ENCODE measurements around the gene TMEM145.
"Not testable (repeated sequence)": the region's sequence is repeated elsewhere in the genome, so short reads cannot be mapped to it uniquely, and the experiment has no call there.

Gene TMEM145

DNA sequence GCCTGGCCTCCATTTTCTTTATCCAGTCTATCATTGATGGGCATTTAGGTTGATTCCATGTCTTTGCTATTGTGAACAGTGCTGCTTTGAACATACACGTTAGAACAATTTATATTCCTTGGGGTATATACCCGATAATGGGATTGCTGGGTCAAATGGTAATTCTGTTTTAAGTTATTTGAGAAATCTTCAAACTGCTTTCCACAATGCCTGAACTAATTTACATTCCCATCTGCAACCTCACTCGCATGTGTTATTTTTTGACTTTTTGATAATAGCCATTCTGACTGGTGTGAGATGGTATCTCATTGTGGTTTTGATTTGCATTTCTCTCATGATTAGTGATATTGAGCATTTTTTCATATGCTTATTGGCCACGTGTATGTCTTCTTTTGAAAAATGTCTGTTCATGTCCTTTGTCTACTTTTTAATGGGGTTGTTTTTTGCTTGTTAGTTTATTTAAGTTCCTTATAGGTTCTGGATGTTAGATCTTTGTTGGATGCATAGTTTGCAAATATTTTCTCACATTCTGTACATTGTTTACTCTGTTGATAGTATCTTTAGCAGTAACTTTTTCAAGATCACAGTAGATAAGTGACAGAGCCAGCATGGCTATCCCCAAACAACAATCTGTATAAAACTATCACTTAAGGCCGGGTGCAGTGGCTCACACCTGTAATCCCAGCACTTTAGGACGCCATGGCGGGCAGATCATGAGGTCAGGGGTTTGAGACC lies 26.2 kb downstream of the TMEM145 start:
- DNase-seq = not testable (repeated sequence)

DNA sequence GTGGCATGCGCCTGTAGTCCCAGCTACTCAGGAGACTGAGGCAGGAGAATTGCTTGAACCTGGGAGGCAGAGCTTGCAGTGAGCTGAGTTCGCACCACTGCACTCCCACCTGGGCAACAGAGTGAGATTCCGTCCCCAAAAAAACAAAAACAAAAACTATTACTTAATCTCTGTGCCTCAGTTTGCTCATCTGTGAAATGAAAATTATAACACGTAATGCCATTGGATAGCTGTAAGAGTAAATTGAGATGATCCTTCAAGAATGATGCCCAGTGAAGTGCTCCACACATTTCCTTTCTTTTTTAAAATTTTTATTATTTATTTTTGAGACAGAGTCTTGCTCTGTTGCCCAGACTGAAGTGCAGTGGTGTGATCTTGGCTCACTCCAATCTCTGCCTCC lies 26.8 kb downstream of the TMEM145 start:
- not testable (repeated sequence) for DNase-seq

DNA sequence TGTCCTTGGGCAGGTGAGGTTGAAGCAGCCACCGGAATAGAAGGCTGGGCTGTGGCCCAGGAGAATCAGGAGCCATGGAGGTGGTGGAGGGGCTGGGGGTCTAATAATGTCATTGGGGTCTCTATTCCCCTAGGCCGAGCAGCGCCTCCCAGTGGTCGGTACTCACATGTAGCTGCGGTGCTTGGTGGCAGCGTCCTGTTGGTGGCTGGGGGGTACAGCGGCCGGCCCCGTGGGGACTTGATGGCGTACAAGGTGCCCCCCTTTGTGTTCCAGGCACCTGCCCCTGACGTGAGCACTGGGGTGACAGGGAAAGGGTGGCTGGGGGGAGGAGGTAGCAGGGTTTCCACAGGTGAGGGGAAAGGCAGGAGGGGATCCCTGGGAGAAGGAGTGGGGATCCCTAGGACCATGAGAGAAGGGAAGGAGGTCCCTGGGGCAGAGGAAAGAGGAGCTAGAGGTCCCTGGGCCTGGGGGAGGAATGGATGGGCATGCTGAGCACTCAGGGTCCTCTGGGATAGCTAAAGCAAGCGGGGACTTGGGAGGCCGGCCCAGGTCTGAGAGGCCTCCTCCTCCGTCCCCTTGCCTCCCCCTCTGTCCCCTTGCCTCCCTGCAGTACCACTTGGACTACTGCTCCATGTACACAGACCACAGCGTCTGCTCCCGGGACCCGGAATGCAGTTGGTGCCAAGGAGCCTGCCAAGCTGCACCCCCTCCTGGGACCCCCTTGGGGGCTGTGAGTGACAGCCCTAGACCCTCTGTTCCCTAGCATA lies 30.4 kb downstream of the TMEM145 start:
- DNase-seq = no peak

DNA sequence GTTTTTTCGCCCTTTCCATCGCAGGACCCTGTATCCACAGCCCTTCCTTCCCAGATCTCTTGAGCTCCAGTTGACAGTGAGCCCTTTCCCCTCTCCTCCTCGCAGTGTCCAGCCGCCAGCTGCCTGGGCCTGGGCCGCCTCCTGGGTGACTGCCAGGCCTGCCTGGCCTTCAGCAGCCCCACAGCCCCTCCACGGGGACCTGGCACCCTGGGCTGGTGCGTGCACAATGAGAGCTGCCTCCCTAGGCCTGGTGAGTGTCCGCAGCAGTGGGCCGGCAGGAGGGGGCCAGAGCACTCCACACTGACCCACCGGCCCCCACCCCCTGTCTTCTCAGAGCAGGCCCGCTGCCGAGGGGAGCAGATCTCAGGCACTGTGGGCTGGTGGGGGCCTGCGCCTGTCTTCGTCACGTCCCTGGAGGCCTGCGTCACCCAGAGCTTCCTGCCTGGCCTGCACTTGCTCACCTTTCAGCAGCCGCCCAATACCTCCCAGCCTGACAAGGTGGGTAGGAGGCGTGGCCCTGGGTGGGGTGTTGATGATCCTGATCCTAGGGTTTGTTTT lies 31.3 kb downstream of the TMEM145 start:
- DNase-seq = no peak

DNA sequence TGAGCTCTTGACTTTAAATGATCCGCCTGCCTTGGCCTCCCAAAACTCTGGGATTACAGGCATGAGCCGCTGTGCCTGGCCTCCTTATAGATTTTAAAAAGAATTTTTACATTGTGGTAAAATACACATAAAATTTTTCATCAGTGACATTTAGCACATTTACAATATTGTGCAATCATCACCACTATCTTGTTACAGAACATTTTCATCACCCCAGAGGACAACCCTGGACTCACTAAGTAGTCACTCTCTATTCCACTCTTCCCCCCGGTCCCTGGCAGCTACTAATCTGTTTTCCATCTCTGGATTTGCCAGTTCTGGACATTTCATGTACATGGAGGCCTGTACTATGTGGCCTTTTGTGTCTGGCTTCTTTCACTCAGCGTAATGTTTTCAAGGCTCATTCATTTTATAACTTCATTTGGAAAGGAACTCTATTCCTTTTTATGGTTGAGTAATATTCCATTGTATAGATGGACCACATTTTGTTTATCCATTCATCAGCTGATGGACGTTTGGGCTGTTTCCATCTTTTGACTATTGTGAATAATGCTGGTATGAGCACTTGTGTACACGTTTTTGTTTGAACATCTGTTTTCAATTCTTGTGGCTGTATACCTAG lies 32.2 kb downstream of the TMEM145 start:
- no peak for DNase-seq

DNA sequence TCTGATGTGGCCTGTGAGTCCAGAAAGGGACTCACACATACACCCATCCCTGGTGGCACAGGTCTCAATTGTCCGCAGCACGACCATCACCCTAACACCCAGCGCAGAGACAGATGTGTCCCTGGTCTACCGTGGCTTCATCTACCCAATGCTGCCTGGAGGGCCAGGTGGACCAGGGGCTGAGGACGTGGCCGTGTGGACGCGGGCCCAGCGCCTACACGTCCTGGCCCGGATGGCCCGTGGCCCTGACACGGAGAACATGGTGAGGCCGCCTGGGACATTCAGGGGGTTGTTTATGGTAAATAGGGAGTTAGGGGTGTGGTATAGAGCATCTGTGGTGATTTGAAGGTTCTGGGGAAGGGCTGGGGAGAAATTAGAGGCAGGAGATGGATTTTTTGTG lies 35.1 kb downstream of the TMEM145 start:
- no peak for DNase-seq

DNA sequence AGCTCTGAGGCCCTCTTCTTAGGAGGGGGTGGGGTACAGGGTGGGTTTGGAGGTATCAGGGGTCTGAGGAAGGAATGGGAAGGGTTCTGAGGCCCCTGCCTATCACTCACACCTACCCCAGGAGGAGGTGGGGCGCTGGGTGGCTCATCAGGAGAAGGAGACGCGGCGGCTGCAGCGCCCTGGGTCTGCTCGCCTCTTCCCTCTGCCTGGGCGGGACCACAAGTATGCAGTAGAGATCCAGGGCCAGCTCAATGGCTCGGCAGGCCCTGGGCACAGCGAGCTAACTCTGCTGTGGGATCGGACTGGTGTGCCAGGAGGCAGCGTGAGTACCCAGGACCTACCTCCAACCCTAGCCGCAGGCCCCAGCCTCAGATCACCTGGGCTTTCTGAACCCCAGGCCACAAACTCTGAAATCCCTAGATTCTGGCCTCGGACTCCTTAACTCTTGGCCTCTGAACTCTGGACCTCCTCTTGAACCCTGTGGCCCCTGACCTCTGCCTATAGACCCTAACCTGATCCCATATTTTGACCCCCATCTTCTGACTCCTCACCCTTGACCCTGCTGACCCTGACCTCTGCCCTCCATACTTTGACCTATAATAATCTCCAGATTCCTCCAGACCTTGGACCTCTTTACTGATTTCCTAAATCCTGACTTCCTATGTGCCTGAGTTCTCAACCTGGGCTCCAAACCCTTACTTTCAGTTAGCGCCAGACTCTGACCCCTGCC lies 36.4 kb downstream of the TMEM145 start:
- DNase-seq = no peak

DNA sequence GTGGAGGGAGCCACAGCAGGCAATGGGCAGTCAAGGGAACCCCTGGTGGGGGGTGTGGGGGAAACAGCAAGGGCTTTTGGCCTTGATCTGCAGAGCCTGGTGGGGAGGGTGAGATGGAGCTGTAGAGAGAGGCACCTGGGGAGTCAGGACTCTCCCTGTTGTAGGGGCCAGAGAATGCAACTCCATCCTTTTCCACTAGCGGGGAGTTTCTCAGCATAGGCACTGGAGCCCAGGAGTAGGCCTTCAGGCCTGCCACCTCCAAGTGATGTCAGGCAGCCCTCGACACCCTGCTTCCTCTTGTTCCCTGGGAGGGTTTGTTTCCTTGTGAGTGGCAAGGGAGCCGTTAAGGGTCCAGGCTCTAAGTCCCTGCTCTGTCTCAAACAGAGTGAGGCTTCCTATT lies 37.3 kb downstream of the TMEM145 start:
- no peak for DNase-seq

DNA sequence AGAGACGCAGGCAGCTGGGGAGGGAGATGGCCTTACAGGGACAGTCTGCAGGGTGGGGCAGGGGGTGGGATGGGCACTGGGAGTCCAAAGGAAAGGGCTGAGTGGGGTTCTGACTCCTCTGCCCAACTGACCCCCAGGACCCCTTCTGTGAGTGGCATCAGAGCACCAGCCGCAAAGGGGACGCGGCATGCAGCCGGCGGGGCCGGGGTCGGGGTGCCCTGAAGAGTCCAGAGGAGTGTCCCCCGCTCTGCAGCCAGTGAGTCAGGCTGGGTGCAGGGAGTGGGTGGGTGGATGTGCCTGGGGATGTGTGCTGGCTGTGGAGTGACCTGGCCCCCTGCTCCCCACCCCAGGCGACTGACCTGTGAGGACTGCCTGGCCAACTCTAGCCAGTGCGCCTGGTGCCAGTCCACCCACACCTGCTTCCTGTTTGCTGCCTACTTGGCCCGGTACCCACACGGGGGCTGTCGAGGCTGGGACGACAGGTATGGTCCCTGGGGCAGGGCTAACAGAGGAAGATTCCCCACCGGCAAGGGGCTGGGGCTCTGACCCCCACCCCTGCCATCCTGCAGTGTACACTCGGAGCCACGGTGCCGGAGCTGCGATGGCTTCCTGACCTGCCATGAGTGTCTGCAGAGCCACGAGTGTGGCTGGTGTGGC lies 38.1 kb downstream of the TMEM145 start:
- no peak for DNase-seq

DNA sequence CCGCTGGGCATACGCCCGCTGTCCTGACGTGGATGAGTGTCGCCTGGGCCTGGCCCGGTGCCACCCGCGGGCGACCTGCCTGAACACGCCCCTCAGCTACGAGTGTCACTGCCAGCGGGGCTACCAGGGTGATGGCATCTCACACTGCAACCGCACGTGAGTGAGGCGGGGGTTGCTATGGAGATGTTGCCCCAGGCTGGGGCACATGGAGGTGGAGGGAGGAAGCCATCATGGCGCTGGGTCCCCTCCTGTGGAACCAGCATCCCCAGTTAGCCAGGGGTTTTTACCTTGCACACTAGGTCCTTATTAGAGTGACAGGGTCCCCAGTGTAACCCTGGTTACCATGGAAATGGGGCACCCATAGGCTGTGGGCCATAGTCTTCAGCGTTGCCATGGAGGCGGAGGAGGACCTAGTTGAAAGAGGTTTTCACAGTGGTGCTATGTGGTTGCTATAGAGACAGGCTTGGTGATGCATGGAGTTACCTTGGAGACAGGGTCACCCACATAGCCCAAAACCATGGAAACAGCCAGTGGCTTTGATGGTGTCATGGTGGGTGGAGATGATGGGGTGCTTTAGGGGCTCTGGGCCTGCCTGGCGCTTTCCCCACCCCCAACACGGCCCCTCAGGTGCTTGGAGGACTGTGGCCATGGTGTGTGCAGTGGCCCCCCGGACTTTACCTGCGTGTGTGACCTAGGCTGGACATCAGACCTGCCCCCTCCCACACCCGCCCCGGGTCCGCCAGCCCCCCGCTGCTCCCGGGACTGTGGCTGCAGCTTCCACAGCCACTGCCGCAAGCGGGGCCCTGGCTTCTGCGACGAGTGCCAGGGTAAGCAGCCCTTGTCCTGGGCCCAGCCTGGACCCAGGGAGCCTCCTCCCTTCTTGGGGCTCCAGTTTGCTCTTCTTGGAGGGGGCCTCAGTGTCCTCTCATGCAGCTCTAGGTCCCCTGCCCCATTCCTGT lies 39.5 kb downstream of the TMEM145 start:
- no peak for DNase-seq

DNA sequence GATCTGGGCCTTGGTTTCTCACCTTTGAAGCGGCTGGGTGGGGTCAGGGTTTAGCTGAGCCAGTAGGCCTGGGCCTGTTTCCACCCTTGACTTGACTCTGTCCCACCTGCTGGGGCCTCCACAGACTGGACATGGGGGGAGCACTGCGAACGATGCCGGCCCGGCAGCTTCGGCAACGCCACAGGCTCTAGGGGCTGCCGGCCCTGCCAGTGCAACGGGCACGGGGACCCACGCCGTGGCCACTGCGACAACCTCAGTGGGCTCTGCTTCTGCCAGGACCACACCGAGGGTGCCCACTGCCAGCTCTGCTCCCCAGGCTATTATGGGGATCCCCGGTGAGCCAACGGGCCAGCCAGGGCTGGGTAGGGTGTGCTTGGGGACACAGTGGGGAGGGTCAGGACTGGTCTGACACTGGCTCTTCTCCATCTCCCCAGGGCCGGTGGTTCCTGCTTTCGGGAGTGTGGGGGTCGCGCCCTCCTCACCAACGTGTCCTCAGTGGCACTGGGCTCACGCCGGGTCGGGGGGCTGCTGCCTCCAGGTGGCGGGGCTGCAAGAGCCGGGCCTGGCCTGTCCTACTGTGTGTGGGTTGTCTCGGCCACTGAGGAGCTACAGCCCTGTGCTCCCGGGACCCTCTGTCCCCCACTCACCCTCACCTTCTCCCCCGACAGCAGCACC lies 40.4 kb downstream of the TMEM145 start:
- no peak for DNase-seq

DNA sequence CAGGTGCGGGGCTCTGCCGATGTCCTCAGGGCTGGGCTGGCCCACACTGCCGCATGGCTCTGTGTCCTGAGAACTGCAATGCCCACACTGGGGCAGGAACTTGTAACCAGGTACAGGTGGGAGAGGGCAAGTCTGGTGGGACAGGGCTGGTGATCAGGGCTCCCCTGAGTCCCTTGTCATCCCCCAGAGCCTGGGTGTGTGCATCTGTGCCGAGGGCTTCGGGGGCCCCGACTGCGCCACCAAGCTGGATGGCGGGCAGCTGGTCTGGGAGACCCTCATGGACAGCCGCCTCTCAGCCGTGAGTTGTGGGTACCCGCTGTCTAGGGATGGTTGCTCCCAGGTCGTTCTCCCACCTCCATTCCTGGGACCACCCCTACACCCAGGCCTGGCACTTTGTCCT lies 42.8 kb downstream of the TMEM145 start:
- no peak for DNase-seq

DNA sequence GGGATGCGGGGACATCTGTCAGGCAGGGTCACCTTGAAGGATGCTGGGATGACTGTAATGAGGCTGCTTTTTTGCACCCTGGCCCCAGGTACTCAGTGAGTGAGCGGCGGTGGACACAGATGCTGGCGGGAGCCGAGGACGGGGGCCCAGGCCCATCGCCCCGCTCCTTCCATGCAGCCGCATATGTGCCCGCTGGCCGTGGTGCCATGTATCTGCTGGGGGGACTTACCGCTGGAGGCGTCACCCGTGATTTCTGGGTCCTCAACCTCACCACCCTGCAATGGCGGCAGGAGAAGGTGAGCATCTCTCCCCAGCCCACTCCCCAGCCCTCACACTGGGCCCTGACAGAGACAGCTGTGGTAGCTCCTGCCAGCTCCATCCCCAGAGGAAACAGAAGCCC lies 43.6 kb downstream of the TMEM145 start:
- DNase-seq = no peak

DNA sequence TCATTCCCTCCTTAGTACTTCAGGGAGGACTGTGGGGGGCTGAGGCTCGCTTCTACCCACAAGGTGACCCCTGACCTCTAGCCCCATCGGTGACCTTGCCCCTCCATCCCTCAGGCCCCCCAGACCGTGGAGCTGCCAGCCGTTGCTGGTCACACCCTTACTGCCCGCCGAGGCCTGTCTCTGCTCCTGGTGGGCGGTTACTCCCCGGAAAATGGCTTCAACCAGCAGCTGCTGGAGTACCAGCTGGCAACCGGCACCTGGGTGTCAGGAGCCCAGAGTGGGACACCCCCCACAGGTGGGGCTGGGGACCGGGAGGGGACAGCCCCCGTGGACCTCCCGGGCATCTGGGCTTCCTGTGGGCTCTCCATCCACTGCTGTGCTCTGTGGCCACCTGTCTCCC lies 44.2 kb downstream of the TMEM145 start:
- DNase-seq = no peak

DNA sequence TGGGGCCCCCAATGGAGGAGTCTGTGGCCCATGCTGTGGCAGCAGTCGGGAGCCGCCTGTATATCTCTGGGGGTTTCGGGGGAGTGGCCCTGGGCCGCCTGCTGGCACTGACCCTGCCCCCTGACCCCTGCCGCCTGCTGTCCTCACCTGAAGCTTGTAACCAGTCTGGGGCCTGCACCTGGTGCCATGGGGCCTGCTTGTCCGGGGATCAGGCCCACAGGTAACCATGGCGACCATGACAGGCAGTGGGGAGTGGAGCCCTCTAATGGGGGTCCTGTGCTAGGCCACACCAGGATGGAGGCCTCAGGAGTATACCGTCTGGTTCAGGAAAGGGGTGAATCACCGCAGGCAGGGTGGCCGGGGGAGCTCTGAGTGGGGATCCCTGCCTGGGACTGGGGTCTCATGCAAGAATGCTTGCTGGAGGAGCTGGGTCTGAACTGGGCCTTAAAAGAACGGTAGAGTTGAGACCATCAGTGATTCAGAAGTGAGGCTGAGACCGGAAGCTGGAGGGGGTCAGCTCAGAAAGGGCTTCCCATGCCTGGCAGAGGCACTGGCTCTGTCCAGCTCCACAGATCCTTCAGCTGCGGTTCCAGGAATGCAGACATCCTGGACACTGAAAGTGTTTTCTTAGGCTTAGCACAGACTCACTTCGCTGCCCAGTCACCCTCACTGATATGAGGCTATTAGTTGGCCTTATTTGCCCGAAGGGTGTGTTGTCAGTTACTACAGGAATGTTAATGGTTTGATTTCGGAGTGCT lies 47.9 kb downstream of the TMEM145 start:
- DNase-seq = no peak

DNA sequence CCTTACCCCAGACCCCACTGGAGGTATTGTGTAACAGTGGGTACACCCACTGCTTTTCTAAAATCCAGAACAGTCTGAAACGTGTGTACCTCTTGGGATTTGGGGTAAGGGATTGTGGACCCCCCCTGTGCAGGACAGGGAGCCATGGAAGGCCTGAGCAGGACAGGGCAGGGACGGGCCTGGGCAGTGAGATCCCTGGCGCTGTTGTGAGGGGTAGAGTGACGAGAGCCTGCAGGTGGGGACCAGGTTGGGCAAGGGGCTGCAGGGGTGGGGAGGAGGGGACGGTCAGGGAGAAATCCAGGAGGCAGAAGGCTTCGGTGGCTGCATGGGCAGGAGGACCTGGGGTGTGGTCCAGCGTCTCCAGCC lies 48.4 kb downstream of the TMEM145 start:
- no peak for DNase-seq

DNA sequence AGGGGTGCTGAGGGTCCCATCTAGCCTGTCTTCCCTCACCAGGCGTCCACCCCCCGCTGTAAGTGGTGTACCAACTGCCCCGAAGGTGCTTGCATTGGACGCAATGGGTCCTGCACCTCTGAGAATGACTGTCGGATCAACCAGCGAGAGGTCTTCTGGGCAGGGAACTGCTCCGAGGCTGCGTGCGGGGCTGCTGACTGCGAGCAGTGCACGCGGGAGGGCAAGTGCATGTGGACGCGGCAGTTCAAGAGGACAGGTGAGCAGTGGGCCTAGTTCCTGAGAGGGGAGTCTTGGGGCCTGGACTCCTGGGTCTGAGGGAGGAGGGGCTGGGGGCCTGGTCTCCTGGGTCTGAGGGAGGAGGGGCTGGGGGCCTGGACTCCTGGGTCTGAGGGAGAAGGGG lies 49.2 kb downstream of the TMEM145 start:
- no peak for DNase-seq

DNA sequence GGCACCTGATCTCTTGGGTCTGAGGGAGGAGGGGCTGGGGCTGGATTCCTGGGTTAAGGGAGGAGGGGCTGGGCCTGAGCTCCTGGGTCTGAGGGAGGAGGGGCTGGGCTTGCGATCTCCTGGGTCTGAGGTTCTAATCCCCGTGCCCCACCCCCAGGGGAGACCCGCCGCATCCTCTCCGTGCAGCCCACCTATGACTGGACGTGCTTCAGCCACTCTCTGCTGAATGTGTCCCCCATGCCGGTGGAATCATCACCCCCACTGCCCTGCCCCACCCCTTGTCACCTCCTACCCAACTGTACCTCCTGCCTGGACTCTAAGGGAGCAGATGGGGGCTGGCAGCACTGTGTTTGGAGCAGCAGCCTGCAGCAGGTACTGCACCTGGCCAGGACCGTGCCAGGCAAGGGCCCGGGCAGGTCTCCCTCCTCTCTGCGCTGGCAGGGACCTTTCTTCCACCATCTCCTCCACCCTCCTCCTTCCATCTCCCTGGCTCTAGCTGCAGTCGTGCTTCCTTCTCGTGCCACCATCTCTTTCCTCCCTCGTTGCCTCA lies 49.9 kb downstream of the TMEM145 start:
- no peak for DNase-seq

DNA sequence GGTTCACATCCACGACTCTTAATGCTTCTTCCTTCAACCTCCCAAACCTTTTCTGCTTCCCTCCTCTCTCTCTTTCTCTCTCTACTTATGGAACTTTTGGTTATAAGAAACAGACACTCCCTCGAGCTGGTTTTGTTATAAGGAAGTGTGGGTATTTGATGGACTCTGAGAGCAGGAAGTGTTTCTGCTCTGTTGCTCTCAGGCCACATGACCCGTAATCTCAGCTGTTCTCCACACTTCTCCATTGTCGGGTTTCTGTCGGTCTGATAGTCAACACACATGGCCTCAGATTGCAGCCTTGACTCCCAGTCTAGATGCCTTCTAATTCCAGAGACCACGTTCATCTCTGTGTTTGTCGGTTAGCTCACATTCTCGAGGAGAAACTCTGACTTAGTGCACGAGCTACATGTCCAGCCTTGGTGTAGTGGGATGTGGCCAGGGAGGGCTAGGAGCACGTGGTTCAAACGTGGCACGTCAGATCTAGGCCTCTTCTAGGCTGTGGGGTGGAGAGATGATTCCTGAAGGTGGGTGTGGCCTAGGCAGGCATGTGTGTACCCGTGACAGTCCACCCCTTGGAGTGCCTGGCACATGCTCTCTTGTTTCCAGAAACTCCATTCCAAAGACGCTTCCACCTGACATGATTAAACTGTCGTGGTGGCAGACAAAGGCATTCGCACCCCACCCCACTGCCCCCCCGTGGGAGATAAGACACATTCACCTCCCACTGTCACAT lies 50.7 kb downstream of the TMEM145 start:
- DNase-seq = no peak

All from cerebellar nuclear complex (tissue), 1 donor.